Mesothelial cell of epicardium (in vitro differentiated cells): Measurements from ENCODE around the gene SEPTIN11. TPM values are rescaled to one million over a fixed set of nuclear protein-coding genes. Genes with fewer than 3 reads are reported as not detected.

Experiments
- DNase-seq, 2 experiments: peaks; one replicate each; pipeline ENCODE4 v3.0.0; 2021; ENCODE audit warnings: low spot score in 2 of 2; ENCODE audit not compliant: unreplicated experiment in 2 of 2
- H3K27ac Mint-ChIP-seq: 2 replicates; pipeline ENCODE4 v1.8.0; 2021; ENCODE audit warnings: mixed read lengths
- H3K27me3 Mint-ChIP-seq: 2 replicates; pipeline ENCODE4 v1.8.0; 2021; ENCODE audit warnings: low read depth, mixed read lengths
- H3K36me3 Mint-ChIP-seq: 2 replicates; pipeline ENCODE4 v1.8.0; 2021; ENCODE audit warnings: mixed read lengths
- H3K4me1 Mint-ChIP-seq: 2 replicates; pipeline ENCODE4 v1.8.0; 2021; ENCODE audit warnings: mixed read lengths
- H3K4me3 Mint-ChIP-seq: 2 replicates; pipeline ENCODE4 v1.8.0; 2021; ENCODE audit warnings: mild to moderate bottlenecking, moderate library complexity, mixed read lengths
- H3K9me3 Mint-ChIP-seq: 2 replicates; pipeline ENCODE4 v1.8.0; 2021; ENCODE audit warnings: mixed read lengths
- CTCF ChIP-seq: fragments of 200-600 bp; sonication (generic); IDR thresholded peaks from one replicate; pipeline ENCODE4 v1.5.0; 2021; ENCODE audit warnings: antibody characterized with exemption; ENCODE audit not compliant: unreplicated experiment
- total RNA-seq: library from RNA; stranded (reverse); gene quantifications from 3 replicates; pipeline ENCODE4 v1.2.1, GENCODE V29; 2021

SEPTIN11 gene
- total RNA-seq, 1 donor from 2014 or later = 88.5 TPM

- no peak for TF ChIP-seq CTCF
- peaks cover 43% of the 10 kb centered on the region for H3K4me1 Mint-ChIP-seq
- DNase-seq = peak; percentile 60 to 80
- H3K27me3 Mint-ChIP-seq = no peaks in the 10 kb centered on the region
- peak overlapping the region; percentile 90 for H3K27ac Mint-ChIP-seq
- H3K36me3 Mint-ChIP-seq = peaks cover 6% of the 10 kb centered on the region
- H3K9me3 Mint-ChIP-seq = no peaks in the 10 kb centered on the region
- peak overlapping the region; percentile 81 for H3K4me3 Mint-ChIP-seq
These were observed 893 bp upstream of the SEPTIN11 start for GRCh38 chr4:76948443-76949275.

GRCh38 chr4:76950052-76950955 is 752 bp downstream of the SEPTIN11 start:
- no peaks in the 10 kb centered on the region for H3K9me3 Mint-ChIP-seq
- H3K27me3 Mint-ChIP-seq = no peaks in the 10 kb centered on the region
- H3K4me1 Mint-ChIP-seq = peaks cover 45% of the 10 kb centered on the region
- H3K36me3 Mint-ChIP-seq = peaks cover 3% of the 10 kb centered on the region
- no peak for TF ChIP-seq CTCF
- peak; percentile 28 to 65 for DNase-seq
- peak overlapping the region; percentile 90 for H3K27ac Mint-ChIP-seq
- peak overlapping the region; percentile 81 for H3K4me3 Mint-ChIP-seq

- Mint-ChIP-seq H3K9me3 (no peaks in the 10 kb centered on the region), H3K4me3 (peak overlapping the region; percentile 81), H3K27me3 (no peaks in the 10 kb centered on the region), H3K4me1 (peaks cover 45% of the 10 kb centered on the region), H3K27ac (peak overlapping the region; percentile 75), H3K36me3 (peaks cover 3% of the 10 kb centered on the region)
- TF ChIP-seq CTCF = no peak
- DNase-seq = peak in 1 of 2 experiments; percentile 39
These were observed 1.6 kb downstream of the SEPTIN11 start for GRCh38 chr4:76950956-76951671.

- Mint-ChIP-seq H3K4me3 (peak overlapping the region; percentile 81), H3K9me3 (no peaks in the 10 kb centered on the region), H3K36me3 (no peaks in the 10 kb centered on the region), H3K27me3 (no peaks in the 10 kb centered on the region), H3K4me1 (peaks cover 44% of the 10 kb centered on the region), H3K27ac (no peak overlapping the region)
- no peak for DNase-seq
- TF ChIP-seq CTCF = no peak
These were observed 2.1 kb downstream of the SEPTIN11 start for GRCh38 chr4:76951672-76952010.

- no peak for TF ChIP-seq CTCF
- H3K9me3 Mint-ChIP-seq = no peaks in the 10 kb centered on the region
- H3K4me3 Mint-ChIP-seq = peak overlapping the region; percentile 81
- H3K4me1 Mint-ChIP-seq = peaks cover 41% of the 10 kb centered on the region
- DNase-seq = no peak
- H3K27ac Mint-ChIP-seq = no peak overlapping the region
- no peaks in the 10 kb centered on the region for H3K36me3 Mint-ChIP-seq
- H3K27me3 Mint-ChIP-seq = no peaks in the 10 kb centered on the region
These were observed 2.5 kb downstream of the SEPTIN11 start for GRCh38 chr4:76952071-76952470.
